H1 (cell line): ENCODE data around the gene SLIT2. TPM values are rescaled to one million over a fixed set of nuclear protein-coding genes. Genes with fewer than 3 reads are reported as not detected.

ENCODE experiments used
- ASH2L ChIP-seq: fragments of 200-600, 300-600 bp; sonication (generic); IDR thresholded peaks from one replicate; pipeline ENCODE4 v1.7.1; 2017; ENCODE audit warnings: low read length
- CEBPB ChIP-seq: IDR thresholded peaks from 2 replicates; pipeline ENCODE4 v1.6.1; 2012; ENCODE audit warnings: low read depth, low read length
- GABPA ChIP-seq: IDR thresholded peaks from 2 replicates; pipeline ENCODE4 v1.6.1; 2011; ENCODE audit warnings: mild to moderate bottlenecking, low read length, moderate library complexity, borderline replicate concordance; ENCODE audit not compliant: insufficient read depth
- JUN ChIP-seq: IDR thresholded peaks from 2 replicates; pipeline ENCODE4 v1.6.1; 2011; ENCODE audit warnings: low read depth, mild to moderate bottlenecking, improper control_type of control experiment, low read length
- KDM4A ChIP-seq: IDR thresholded peaks from one replicate; pipeline ENCODE4 v1.7.1; 2012; ENCODE audit warnings: low read depth, mild to moderate bottlenecking, moderate library complexity, low read length, inconsistent platforms; ENCODE audit not compliant: severe bottlenecking
- POLR2AphosphoS5 ChIP-seq: IDR thresholded peaks from 2 replicates; pipeline ENCODE4 v1.6.1; 2011; ENCODE audit warnings: low read depth, low read length
- RNF2 ChIP-seq: fragments of 200-900, 300-1000 bp; sonication (generic); IDR thresholded peaks from 2 replicates; pipeline ENCODE4 v1.7.1; 2016; ENCODE audit warnings: borderline replicate concordance, low read depth, mild to moderate bottlenecking, antibody characterized with exemption, low read length; ENCODE audit not compliant: poor library complexity, severe bottlenecking; ENCODE audit errors: missing control alignments
- SP2 ChIP-seq: IDR thresholded peaks from 2 replicates; pipeline ENCODE4 v1.6.1; 2012; ENCODE audit warnings: mild to moderate bottlenecking, low read length, inconsistent platforms
- YY1 ChIP-seq: IDR thresholded peaks from 2 replicates; pipeline ENCODE4 v1.6.1; 2011; ENCODE audit warnings: low read depth, mild to moderate bottlenecking, low read length
- polyA plus RNA-seq, 7 experiments: library from polyadenylated mRNA; depleted of rRNA in 3 of 7; stranded (reverse) in 5 of 7; unstranded in 2 of 7; fragments of >200 nt in 5 of 7; fragments of 200-250 nt in 2 of 7; gene quantifications; 1 replicate in 5 of 7; 2 replicates in 1 of 7; 4 replicates in 1 of 7; pipeline versions ENCODE4 v1.2.1 to v1.2.3, GENCODE V29; 2011 to 2013; ENCODE audit warnings: missing spikeins in 2 of 7, mixed read lengths in 2 of 7
- total RNA-seq: library from RNA; stranded (reverse); fragmentation: NEBNext Ultra II Directional; extraction: Animal tissue kit (Norgen Biotek cat#: 25700); gene quantifications from 2 replicates; pipeline ENCODE4 v1.2.1, GENCODE V29; 2021

SLIT2 gene
- total and polyA plus RNA-seq, 2 of the 8 experiments (the other 6 are each of a cell fraction or from before 2014, with no cell fraction given): 2.0 to 13.7 TPM

DNA sequence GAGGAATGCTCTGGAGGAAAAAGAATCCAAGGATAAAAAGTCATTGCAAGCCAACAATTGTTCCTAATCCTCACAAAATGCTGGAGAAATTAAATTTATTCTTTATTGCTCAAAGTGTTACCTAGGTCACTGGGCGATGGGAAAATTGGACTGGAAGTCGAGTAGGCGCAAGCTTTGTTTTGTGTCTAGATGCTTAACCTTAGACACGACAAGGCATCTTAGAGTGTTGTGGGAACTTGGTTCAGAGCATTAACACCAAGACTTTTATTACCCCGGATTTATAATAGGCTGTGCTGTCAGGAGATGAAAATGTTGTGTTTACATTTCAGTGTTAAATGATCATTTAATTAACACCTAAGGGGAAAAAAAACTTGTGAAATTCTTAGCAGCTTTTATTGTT, 25.1 kb downstream of the SLIT2 start (continued):
- TF ChIP-seq ASH2L (no peak), POLR2AphosphoS5 (no peak), GABPA (no peak), CEBPB (no peak), RNF2 (no peak), KDM4A (no peak), JUN (no peak), YY1 (no peak), SP2 (no peak)
- TF ChIP-seq, all 59 proteins: peak for 0
